COLO829 (cell line): ENCODE measurements around the gene FAHD1.
A peak's percentile ranks its signal among the peaks of the same experiment; 100 is the strongest.

Source experiments
- DNase-seq: peaks from one replicate; pipeline ENCODE4 v3.0.0; 2012; ENCODE audit warnings: low spot score

FAHD1 gene

DNA sequence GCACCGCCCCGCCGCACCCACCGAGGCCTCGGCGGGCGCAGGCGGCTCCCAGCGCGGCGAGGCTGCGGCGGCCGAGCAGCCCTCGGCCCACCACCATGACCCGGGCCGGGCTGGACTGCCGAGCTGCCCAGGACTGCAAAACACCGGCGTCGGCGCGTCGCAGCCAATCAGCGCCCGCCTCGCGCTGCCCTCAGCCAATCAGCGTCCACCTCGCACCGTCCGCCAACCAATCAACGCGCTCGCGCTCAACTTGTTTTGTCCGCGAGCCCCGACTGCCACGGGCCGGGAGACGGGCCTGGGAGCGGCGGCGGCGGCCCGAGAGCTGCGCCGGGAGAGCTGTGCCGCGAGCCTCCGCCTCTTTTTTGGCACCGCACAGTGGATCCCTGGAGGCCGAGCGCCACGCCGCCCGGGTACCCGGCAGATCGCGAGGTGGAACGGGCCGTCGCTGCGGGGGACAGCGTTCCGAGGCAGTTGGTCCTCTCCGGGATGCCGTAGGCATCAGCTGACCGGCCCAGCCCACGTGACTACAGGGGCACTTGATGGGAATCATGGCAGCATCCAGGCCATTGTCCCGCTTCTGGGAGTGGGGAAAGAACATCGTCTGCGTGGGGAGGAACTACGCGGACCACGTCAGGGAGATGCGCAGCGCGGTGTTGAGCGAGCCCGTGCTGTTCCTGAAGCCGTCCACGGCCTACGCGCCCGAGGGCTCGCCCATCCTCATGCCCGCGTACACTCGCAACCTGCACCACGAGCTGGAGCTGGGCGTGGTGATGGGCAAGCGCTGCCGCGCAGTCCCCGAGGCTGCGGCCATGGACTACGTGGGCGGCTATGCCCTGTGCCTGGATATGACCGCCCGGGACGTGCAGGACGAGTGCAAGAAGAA lies at the start of gene FAHD1, which contains the start of gene HAGH:
FAHD1 (plus strand) TSS at position 516 of the 883 bp plus-strand sequence; CDS start at position 549, 33 bp downstream.
HAGH (minus strand) TSS at position 135 of the 883 bp plus-strand sequence; CDS start at position 97, 38 bp downstream.
- DNase-seq = peak; percentile 95

- DNase-seq = no peak
Observed at GRCh38 chr16:1777375-1778199, 49.4 kb upstream of the FAHD1 start.

GRCh38 chr16:1778200-1779179 lies 48.5 kb upstream of the FAHD1 start:
- no peak for DNase-seq

- no peak for DNase-seq
Observed at GRCh38 chr16:1779234-1779701, 47.7 kb upstream of the FAHD1 start.

GRCh38 chr16:1779741-1780676 lies 47.0 kb upstream of the FAHD1 start:
- no peak for DNase-seq

DNA sequence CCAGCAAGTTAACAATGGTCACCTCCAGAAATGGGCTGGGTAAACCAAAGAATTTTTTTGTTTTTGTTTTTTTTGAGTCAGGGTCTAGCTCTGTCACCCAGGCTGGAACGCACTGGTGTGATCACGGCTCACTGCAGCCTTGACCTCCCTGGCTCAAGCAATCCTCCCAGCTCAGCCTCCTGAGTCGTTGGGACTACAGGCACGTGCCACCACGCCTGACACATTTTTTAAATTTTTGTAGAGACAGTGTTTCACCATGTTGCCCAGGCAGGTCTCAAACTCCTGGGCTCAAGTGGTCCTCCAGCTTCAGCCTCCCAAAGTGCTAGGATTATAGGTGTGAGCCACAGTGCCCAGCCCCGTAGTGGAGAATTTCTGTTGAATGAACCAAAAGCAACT lies 46.3 kb upstream of the FAHD1 start:
- no peak for DNase-seq

DNA sequence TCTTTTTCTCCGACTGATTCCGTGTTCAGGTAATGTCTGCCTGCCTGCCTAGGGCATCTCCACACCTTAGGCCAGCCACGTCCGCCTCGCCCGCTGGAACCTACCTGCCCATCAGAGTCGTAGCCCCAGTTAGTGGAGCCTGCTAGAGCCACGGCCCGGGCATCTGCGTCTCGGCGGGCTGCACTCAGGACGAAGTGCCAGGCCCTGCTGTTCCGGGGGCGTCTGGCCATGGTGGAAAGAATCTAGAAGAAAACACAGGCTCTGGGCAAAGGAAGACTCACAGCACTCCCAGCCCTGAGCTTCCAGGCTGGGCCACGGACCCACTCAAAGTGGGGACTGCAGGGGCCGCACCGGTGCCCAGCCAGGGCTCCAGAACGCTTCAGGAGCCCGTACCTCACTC lies 45.8 kb upstream of the FAHD1 start:
- no peak for DNase-seq

- DNase-seq = no peak
Observed at GRCh38 chr16:1781758-1782407, 45.1 kb upstream of the FAHD1 start.

DNA sequence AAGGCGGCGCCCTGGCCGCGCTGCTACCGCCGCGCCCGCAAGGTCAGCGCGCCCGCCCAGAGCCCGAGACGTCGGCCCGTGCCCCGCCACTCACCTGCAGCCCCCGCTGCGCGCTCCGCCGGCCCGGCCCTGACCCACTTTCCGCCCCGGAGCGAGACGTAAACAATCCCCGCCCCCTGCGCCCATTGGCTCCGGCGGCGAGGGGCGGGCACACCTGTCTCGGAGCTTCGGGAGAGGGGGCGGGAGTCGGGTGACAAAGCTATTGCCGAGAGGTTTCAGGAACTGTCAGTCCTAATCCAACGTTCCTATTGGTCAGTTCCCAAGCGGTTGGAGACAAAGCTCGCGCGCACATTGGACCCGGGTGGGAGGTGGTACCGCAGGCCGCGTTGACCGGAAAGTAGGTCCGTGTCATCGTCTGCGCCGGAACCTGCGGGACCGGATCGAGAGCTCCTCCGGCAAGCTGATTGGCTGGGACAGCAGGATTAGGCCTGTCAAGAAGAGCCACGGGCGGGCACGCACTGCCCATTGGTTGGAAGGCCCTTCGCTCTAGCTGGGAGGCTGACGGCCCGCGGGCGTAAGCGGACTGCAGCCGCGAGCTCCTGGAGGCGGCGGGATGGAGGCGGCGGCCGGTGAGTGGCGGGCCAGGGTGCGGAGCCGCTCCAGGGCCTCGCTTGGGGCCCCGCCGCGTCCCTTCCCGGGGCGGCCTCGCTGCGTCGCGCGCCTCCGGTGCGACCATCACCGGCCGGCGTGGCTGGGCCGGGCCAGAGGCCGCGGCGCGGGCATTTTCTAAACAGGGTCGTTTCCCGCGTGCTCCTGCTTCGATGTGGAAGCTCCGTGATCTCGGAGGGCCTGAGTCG lies 44.4 kb upstream of the FAHD1 start, which contains the start of the genes NUBP2 and SPSB3:
NUBP2 (plus strand) TSS at position 553 of the 857 bp plus-strand sequence; CDS start at position 614, 61 bp downstream.
SPSB3 (minus strand) TSS at position 164 of the 857 bp plus-strand sequence. CDS start 1,088 bp downstream, outside the sequence.
- peak; percentile 99 for DNase-seq

- DNase-seq = no peak
Observed at GRCh38 chr16:1784977-1785845, 41.8 kb upstream of the FAHD1 start.

GRCh38 chr16:1785846-1786170 lies 41.2 kb upstream of the FAHD1 start:
- DNase-seq = no peak

GRCh38 chr16:1786242-1787055 lies 40.6 kb upstream of the FAHD1 start:
- no peak for DNase-seq

- DNase-seq = no peak
Observed at GRCh38 chr16:1787056-1787321, 40.0 kb upstream of the FAHD1 start.

DNA sequence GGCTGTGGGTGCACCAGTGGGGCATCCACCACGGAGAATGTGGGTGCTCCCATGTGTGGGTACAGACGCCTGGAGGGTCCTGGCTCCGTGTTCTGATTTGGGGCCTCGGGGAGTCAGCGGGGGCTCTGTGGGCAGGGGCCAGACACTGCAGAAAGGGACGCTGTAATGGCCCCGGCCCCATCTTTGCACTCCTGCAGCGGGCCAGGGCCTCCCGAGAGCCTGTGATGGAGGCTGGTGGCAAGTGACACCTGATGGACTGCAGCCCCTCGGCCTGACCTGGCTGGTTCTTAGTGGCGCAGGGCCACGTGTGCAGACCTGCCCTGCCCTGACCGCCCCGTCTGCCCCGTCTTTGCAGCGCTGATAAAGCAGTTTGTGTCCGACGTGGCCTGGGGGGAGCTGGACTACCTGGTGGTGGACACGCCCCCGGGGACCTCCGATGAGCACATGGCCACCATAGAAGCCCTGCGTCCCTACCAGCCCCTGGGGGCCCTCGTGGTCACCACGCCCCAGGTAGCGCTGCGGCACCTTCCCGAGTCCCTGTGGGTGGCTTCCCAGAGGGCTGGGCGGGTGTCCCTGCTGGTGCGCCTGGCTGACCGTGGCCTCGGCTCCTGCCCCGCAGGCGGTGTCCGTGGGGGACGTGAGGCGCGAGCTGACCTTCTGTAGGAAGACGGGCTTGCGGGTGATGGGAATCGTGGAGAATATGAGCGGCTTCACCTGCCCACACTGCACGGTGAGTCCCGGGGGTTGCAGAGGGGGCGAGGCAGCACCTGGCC lies 39.5 kb upstream of the FAHD1 start:
- DNase-seq = no peak

DNA sequence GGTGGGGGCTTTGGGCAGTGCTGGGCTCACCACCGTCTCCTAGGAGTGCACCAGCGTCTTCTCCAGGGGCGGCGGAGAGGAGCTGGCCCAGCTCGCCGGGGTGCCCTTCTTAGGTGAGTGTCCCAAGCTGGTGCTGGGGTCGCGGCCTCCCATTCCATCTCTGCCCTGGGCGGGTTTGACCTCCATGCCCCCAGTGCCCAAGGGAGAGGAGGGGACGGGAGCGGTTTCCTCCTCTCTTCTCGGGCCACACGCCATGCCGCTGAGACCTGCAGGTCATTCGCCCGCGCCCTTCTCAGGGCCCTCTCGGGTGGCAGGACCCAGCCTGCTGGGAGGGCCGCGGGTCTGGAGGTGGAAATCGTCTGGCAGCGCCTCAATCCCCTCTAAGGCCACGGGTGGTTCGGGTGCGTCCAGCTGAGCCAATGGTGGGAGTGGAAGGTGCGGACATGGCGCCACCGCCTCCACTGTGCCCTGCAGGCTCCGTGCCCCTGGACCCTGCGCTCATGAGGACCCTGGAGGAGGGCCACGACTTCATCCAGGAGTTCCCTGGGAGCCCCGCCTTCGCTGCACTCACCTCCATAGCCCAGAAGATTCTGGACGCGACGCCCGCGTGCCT lies 38.8 kb upstream of the FAHD1 start:
- no peak for DNase-seq

DNA sequence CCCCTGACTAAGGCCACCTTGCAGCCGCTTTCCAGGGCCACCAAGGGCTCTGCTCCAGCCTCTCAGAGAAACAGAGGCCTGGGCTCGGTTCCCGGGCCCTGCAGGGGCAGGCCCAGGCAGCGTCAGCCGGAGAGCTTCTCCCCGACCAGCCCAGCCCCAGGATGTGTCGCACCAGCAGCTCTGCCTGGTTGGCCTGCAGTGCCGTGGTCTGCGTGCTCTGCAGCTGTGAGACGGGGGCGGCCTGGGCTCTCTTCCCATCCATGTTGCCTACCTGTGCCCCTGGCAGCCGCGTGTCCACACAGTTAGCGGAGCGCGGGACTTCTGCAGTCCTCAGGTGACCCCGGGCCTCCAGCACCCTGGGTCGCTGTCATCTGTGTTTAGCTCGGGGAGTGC lies 38.3 kb upstream of the FAHD1 start:
- no peak for DNase-seq
